Stomach (tissue), 4 donors: ENCODE results near the gene SPATC1L.

Source experiments
- CTCF ChIP-seq, 7 experiments: fragments of 450-650 bp in 4 of 7; fragments of 200-600 bp in 3 of 7; sonication (generic) in 3 of 7; IDR thresholded peaks; one replicate each; pipeline ENCODE4 v1.5.1; 2016 to 2019; ENCODE audit warnings: antibody characterized with exemption in 7 of 7, control low read depth in 2 of 7, mild to moderate bottlenecking in 1 of 7
- POLR2A ChIP-seq, 4 donors: fragments of 450-650 bp; IDR thresholded peaks; one replicate each; pipeline ENCODE4 v1.6.1; 2016; ENCODE audit warnings: antibody characterized with exemption in 4 of 4, control low read depth in 2 of 4, mild to moderate bottlenecking in 1 of 4, moderate library complexity in 1 of 4
- POLR2AphosphoS5 ChIP-seq, 3 donors: sonication (generic); formaldehyde crosslinking; IDR thresholded peaks; one replicate each; pipeline ENCODE4 v1.6.1; 2016; ENCODE audit warnings: antibody characterized with exemption in 3 of 3

- no peak for TF ChIP-seq POLR2A (IDR thresholded peaks at IDR 0.05)
- no peak for TF ChIP-seq CTCF (IDR thresholded peaks at IDR 0.05)
- TF ChIP-seq POLR2AphosphoS5 (IDR thresholded peaks at IDR 0.05): no peak
Measured at GRCh38 chr21:46149205-46149901, 34.9 kb downstream of the SPATC1L start.
